GM06990 (cell line): ENCODE measurements around the gene TUT4.
A peak's percentile ranks its signal among the peaks of the same experiment; 100 is the strongest.

Experiments used
- DNase-seq: peaks from one replicate; pipeline ENCODE4 v3.0.0-alpha.2; 2011; ENCODE audit not compliant: insufficient read length; ENCODE audit errors: extremely low read depth
- H3K27me3 ChIP-seq: replicated peaks from 2 replicates; pipeline ENCODE4 v1.6.0; 2011; ENCODE audit warnings: low read length; ENCODE audit not compliant: control insufficient read depth, insufficient read depth
- H3K36me3 ChIP-seq: 2 replicates; pipeline ENCODE4 v1.5.1; 2011; ENCODE audit warnings: low read length; ENCODE audit not compliant: control insufficient read depth, insufficient read depth
- H3K4me3 ChIP-seq: replicated peaks from 2 replicates; pipeline ENCODE4 v1.5.1; 2011; ENCODE audit warnings: low read depth, mild to moderate bottlenecking, control low read depth, low read length
- TF ChIP-seq, protein P1 (sequence below): IDR thresholded peaks from 2 replicates; pipeline ENCODE4 v1.5.1; 2011; ENCODE audit warnings: low read length, control low read depth, mild to moderate bottlenecking, inconsistent platforms; ENCODE audit not compliant: insufficient read depth, poor library complexity, severe bottlenecking

Gene TUT4

DNA sequence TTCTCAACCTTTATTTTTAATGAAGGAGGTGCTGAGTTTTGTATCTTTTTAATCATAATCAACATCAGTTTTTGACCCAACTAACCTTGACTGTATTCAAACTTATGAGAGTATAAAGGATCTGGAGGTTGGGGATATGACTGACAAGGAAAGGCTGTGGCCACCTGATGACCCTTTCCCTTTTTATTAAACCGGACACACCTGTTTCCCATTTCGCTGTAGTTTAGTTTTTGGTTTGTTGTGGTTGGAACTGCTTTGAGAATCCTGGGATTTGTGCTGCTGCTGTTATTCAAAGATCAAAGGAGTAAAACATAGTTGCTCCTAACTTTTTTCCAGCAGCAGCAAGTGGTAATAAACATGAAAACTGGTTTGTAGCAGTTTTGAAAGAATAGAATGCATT, 136.1 kb downstream of the TUT4 start:
- H3K4me3 ChIP-seq, result no peak overlapping the region
- H3K27me3 ChIP-seq, result no peaks in the 10 kb centered on the region
- DNase-seq, result no peak
- peaks cover 27% of the 10 kb centered on the region for H3K36me3 ChIP-seq
- TF ChIP-seq, protein P1, sequence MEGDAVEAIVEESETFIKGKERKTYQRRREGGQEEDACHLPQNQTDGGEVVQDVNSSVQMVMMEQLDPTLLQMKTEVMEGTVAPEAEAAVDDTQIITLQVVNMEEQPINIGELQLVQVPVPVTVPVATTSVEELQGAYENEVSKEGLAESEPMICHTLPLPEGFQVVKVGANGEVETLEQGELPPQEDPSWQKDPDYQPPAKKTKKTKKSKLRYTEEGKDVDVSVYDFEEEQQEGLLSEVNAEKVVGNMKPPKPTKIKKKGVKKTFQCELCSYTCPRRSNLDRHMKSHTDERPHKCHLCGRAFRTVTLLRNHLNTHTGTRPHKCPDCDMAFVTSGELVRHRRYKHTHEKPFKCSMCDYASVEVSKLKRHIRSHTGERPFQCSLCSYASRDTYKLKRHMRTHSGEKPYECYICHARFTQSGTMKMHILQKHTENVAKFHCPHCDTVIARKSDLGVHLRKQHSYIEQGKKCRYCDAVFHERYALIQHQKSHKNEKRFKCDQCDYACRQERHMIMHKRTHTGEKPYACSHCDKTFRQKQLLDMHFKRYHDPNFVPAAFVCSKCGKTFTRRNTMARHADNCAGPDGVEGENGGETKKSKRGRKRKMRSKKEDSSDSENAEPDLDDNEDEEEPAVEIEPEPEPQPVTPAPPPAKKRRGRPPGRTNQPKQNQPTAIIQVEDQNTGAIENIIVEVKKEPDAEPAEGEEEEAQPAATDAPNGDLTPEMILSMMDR, result no peak

DNA sequence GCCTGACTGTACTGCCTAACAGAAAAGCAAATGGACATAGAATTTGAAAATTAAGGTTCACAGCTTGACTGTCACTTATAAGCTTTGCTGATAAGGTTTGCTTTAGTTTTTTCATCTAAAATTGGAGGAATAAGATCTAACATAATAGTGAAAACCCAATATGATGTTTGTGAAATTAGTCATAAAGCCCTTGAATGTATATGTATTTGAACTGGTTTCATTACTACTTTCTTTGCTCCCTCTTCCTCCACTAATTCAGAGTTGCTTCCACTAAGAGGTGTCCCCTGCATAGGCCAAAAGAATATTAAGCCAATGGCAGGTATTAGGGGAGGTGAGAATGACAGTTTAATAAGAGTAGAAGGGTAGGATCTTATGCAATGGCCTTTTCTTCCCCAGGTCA, 137.9 kb downstream of the TUT4 start:
- TF ChIP-seq, protein P1, result no peak
- Histone ChIP-seq H3K4me3 (no peak overlapping the region), H3K27me3 (no peaks in the 10 kb centered on the region), H3K36me3 (peaks cover 32% of the 10 kb centered on the region)
- no peak for DNase-seq

- no peaks in the 10 kb centered on the region for H3K27me3 ChIP-seq
- no peak for DNase-seq
- TF ChIP-seq, protein P1, result no peak
- H3K4me3 ChIP-seq, result no peak overlapping the region
- peaks cover 36% of the 10 kb centered on the region for H3K36me3 ChIP-seq
Measured at GRCh38 chr1:52413410-52413989, 139.4 kb downstream of the TUT4 start.

- peaks cover 6% of the 10 kb centered on the region for H3K36me3 ChIP-seq
- TF ChIP-seq, protein P1, result no peak
Measured at GRCh38 chr1:52404975-52405338, 147.9 kb downstream of the TUT4 start.

GRCh38 chr1:52404116-52404974, 148.5 kb downstream of the TUT4 start, which contains the start of the genes ORC1 and PRPF38A:
ORC1 (minus strand) TSS chr1:52404423; CDS start chr1:52402223, 2,200 bp downstream.
PRPF38A (plus strand) TSS chr1:52404602; CDS start chr1:52404750, 148 bp downstream.
- H3K27me3 ChIP-seq, result no peaks in the 10 kb centered on the region
- H3K36me3 ChIP-seq, result peaks cover 6% of the 10 kb centered on the region
- peak; percentile 94 for DNase-seq
- peak within 1 kb of the TSS; percentile 96 for H3K4me3 ChIP-seq
- TF ChIP-seq, protein P1, result peak; percentile 49

More at GRCh38 chr1:52404975-52405338, 147.9 kb downstream of the TUT4 start:
- no peak for DNase-seq
- Histone ChIP-seq H3K4me3 (peak overlapping the region; percentile 96), H3K27me3 (no peaks in the 10 kb centered on the region)
